K562 (cell line): ENCODE measurements around the gene FTSJ1. TPM values are rescaled to one million over a fixed set of nuclear protein-coding genes. Genes with fewer than 3 reads are reported as not detected.

Source experiments
- ARID1B ChIP-seq: fragments of 450-650 bp; IDR thresholded peaks from 2 replicates; pipeline ENCODE4 v1.6.1; 2016; ENCODE audit warnings: antibody characterized with exemption, mild to moderate bottlenecking, inconsistent platforms
- CAMTA2 ChIP-seq: fragments of 250-450 bp; sonication (Bioruptor Pico); conservative IDR thresholded peaks from 2 replicates; pipeline ENCODE4 v1.5.1; 2022
- CBFA2T3 ChIP-seq: fragments of 450-650 bp; IDR thresholded peaks from 2 replicates; pipeline ENCODE4 v1.6.1; 2017
- JUND ChIP-seq, 2 experiments: IDR thresholded peaks; 2 replicates in 1 of 2; 3 replicates in 1 of 2; pipeline ENCODE4 v1.6.1; 2011; ENCODE audit warnings: borderline replicate concordance in 2 of 2, low read depth in 2 of 2, low read length in 2 of 2, improper control_type of control experiment in 1 of 2, missing biosample characterization in 1 of 2, missing genetic modification characterization in 1 of 2, missing genetic modification reagents in 1 of 2
- KLF1 ChIP-seq: fragments of 450-650 bp; IDR thresholded peaks from 2 replicates; pipeline ENCODE4 v1.6.1; 2016; ENCODE audit warnings: missing genetic modification characterization, missing compliant biosample characterization
- NR2C2 ChIP-seq, 2 experiments: fragments of 200-800 bp in 1 of 2; sonication (Bioruptor generic) in 1 of 2; sonication (generic) in 1 of 2; formaldehyde crosslinking in 1 of 2; IDR thresholded peaks; 2 replicates each; pipeline versions ENCODE4 v1.6.1 to v1.8.0; 2016 to 2022; ENCODE audit warnings: mild to moderate bottlenecking in 1 of 2, missing compliant biosample characterization in 1 of 2, missing genetic modification characterization in 1 of 2, missing genetic modification reagents in 1 of 2
- NUFIP1 ChIP-seq: fragments of 450-650 bp; IDR thresholded peaks from 2 replicates; pipeline ENCODE4 v1.6.1; 2018; ENCODE audit not compliant: partially characterized antibody
- PRMT5 ChIP-seq: sonication (generic); formaldehyde crosslinking; IDR thresholded peaks from 2 replicates; pipeline ENCODE4 v1.5.0; 2020; ENCODE audit warnings: missing genetic modification reagents
- SMARCA4 ChIP-seq: fragments of 450-650 bp; IDR thresholded peaks from 2 replicates; pipeline ENCODE4 v1.6.1; 2016
- SMARCE1 ChIP-seq: fragments of 450-650 bp; IDR thresholded peaks from 2 replicates; pipeline ENCODE4 v1.7.1; 2016; ENCODE audit warnings: mild to moderate bottlenecking
- TAF9B ChIP-seq: fragments of 450-650 bp; IDR thresholded peaks from 2 replicates; pipeline ENCODE4 v1.6.1; 2018; ENCODE audit warnings: mild to moderate bottlenecking; ENCODE audit not compliant: partially characterized antibody
- YY1 ChIP-seq, 3 experiments: IDR thresholded peaks; 2 replicates each; pipeline ENCODE4 v1.6.1; 2011; ENCODE audit warnings: low read length in 2 of 3, mild to moderate bottlenecking in 2 of 3, moderate library complexity in 2 of 3, borderline replicate concordance in 1 of 3, control low read depth in 1 of 3, low read depth in 1 of 3; ENCODE audit not compliant: insufficient read depth in 3 of 3, insufficient replicate concordance in 2 of 3, control insufficient read depth in 1 of 3, insufficient read length in 1 of 3; ENCODE audit errors: extremely low read depth in 1 of 3
- ZKSCAN1 ChIP-seq: fragments of 150-350 bp; IDR thresholded peaks from 2 replicates; pipeline ENCODE4 v1.6.1; 2016; ENCODE audit warnings: low read depth, low read length
- ZKSCAN3 ChIP-seq: fragments of 250-450 bp; sonication (Bioruptor Pico); IDR thresholded peaks from 2 replicates; pipeline ENCODE4 v1.4.0; 2020
- ZNF311 ChIP-seq: fragments of 250-450 bp; sonication (Bioruptor Pico); IDR thresholded peaks from 2 replicates; pipeline ENCODE4 v1.4.0; 2020; ENCODE audit warnings: mild to moderate bottlenecking, moderate library complexity
- polyA plus RNA-seq, 8 experiments: library from polyadenylated mRNA; depleted of rRNA in 4 of 8; stranded (reverse) in 5 of 8; unstranded in 3 of 8; fragments of >200 nt; fragmentation: Nextera tagmentation in 2 of 8; fragmentation: Illumina TruSeq in 1 of 8; extraction: Ambion mirVana in 2 of 8; extraction: Trizol in 1 of 8; gene quantifications; 2 replicates each; pipeline versions ENCODE4 v1.2.1 to v1.2.3, GENCODE V29; 2011 to 2014; ENCODE audit warnings: inconsistent platforms in 1 of 8, missing spikeins in 1 of 8
- total RNA-seq, 7 experiments: library from RNA; depleted of rRNA in 6 of 7; stranded (reverse); fragments of >200 nt in 6 of 7; fragmentation: Illumina TruSeq in 2 of 7; extraction: Trizol in 2 of 7; gene quantifications; 2 replicates each; pipeline versions ENCODE4 v1.2.1 to v1.2.3, GENCODE V29; 2011 to 2021; ENCODE audit warnings: low replicate concordance in 1 of 7
- TF ChIP-seq, protein P1 (sequence below): fragments of 450-650 bp; IDR thresholded peaks from 2 replicates; pipeline ENCODE4 v1.6.1; 2017; ENCODE audit warnings: antibody characterized with exemption, mild to moderate bottlenecking
- TF ChIP-seq, protein P2 (sequence below): fragments of 450-650 bp; conservative IDR thresholded peaks from 2 replicates; pipeline ENCODE4 v1.6.1; 2016; ENCODE audit warnings: missing genetic modification characterization, low read depth, mild to moderate bottlenecking, missing compliant biosample characterization, moderate library complexity
- TF ChIP-seq, protein P3 (sequence below): fragments of 200-800 bp; sonication (Bioruptor generic); IDR thresholded peaks from 2 replicates; pipeline ENCODE4 v1.6.1; 2017; ENCODE audit warnings: missing genetic modification characterization, missing compliant biosample characterization
- TF ChIP-seq, protein P4 (sequence below): fragments of 450-650 bp; IDR thresholded peaks from one replicate; pipeline ENCODE4 v1.6.1; 2018; ENCODE audit warnings: mild to moderate bottlenecking, moderate library complexity; ENCODE audit not compliant: partially characterized antibody

Gene FTSJ1
- total and polyA plus RNA-seq, 9 of the 15 experiments (the other 6 are each of a cell fraction or from before 2014, with no cell fraction given) = 12.2 to 95.6 (median 71.6) TPM

- TF ChIP-seq, protein P1, sequence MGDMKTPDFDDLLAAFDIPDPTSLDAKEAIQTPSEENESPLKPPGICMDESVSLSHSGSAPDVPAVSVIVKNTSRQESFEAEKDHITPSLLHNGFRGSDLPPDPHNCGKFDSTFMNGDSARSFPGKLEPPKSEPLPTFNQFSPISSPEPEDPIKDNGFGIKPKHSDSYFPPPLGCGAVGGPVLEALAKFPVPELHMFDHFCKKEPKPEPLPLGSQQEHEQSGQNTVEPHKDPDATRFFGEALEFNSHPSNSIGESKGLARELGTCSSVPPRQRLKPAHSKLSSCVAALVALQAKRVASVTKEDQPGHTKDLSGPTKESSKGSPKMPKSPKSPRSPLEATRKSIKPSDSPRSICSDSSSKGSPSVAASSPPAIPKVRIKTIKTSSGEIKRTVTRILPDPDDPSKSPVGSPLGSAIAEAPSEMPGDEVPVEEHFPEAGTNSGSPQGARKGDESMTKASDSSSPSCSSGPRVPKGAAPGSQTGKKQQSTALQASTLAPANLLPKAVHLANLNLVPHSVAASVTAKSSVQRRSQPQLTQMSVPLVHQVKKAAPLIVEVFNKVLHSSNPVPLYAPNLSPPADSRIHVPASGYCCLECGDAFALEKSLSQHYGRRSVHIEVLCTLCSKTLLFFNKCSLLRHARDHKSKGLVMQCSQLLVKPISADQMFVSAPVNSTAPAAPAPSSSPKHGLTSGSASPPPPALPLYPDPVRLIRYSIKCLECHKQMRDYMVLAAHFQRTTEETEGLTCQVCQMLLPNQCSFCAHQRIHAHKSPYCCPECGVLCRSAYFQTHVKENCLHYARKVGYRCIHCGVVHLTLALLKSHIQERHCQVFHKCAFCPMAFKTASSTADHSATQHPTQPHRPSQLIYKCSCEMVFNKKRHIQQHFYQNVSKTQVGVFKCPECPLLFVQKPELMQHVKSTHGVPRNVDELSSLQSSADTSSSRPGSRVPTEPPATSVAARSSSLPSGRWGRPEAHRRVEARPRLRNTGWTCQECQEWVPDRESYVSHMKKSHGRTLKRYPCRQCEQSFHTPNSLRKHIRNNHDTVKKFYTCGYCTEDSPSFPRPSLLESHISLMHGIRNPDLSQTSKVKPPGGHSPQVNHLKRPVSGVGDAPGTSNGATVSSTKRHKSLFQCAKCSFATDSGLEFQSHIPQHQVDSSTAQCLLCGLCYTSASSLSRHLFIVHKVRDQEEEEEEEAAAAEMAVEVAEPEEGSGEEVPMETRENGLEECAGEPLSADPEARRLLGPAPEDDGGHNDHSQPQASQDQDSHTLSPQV = peak; percentile 76
- TF ChIP-seq CAMTA2 (no peak), ZKSCAN3 (CRISPR knock-in tag) (no peak), SMARCA4 (peak; percentile 69), SMARCE1 (peak; percentile 52), ZNF311 (CRISPR knock-in tag) (no peak), CBFA2T3 (peak; percentile 43), JUND (IDR thresholded peaks at IDR 0.05; ENCODE audit: borderline replicate concordance, low read depth, low read length) (peak; percentile 87), JUND (tag; IDR thresholded peaks at IDR 0.05; ENCODE audit: borderline replicate concordance, low read depth, low read length) (peak; percentile 78; the same call in 2 of the 3 replicates), YY1 (IDR thresholded peaks at IDR 0.05; ENCODE audit: borderline replicate concordance in 1 of 3, control insufficient read depth in 1 of 3, extremely low read depth in 1 of 3, insufficient read depth in 3 of 3, insufficient read length in 1 of 3, insufficient replicate concordance in 2 of 3, low read depth in 1 of 3, low read length in 2 of 3) (peak in 2 of 3 experiments; percentile 32 to 79), ARID1B (peak; percentile 64), TAF9B (peak; percentile 21), PRMT5 (CRISPR knock-in tag) (no peak), NR2C2 (CRISPR knock-in tag; IDR thresholded peaks at IDR 0.05) (no peak), NR2C2 (tag; IDR thresholded peaks at IDR 0.05) (peak; percentile 18; the same call in 1 of the 2 replicates), NUFIP1 (peak; percentile 25), KLF1 (tag) (no peak), ZKSCAN1 (peak; percentile 57; the same call in 1 of the 2 replicates)
- TF ChIP-seq, protein P2, sequence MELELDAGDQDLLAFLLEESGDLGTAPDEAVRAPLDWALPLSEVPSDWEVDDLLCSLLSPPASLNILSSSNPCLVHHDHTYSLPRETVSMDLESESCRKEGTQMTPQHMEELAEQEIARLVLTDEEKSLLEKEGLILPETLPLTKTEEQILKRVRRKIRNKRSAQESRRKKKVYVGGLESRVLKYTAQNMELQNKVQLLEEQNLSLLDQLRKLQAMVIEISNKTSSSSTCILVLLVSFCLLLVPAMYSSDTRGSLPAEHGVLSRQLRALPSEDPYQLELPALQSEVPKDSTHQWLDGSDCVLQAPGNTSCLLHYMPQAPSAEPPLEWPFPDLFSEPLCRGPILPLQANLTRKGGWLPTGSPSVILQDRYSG = no peak; the same call in 1 of the 2 replicates
- TF ChIP-seq, protein P3, sequence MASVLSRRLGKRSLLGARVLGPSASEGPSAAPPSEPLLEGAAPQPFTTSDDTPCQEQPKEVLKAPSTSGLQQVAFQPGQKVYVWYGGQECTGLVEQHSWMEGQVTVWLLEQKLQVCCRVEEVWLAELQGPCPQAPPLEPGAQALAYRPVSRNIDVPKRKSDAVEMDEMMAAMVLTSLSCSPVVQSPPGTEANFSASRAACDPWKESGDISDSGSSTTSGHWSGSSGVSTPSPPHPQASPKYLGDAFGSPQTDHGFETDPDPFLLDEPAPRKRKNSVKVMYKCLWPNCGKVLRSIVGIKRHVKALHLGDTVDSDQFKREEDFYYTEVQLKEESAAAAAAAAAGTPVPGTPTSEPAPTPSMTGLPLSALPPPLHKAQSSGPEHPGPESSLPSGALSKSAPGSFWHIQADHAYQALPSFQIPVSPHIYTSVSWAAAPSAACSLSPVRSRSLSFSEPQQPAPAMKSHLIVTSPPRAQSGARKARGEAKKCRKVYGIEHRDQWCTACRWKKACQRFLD = peak; percentile 20; the same call in 1 of the 2 replicates
- TF ChIP-seq, protein P4, sequence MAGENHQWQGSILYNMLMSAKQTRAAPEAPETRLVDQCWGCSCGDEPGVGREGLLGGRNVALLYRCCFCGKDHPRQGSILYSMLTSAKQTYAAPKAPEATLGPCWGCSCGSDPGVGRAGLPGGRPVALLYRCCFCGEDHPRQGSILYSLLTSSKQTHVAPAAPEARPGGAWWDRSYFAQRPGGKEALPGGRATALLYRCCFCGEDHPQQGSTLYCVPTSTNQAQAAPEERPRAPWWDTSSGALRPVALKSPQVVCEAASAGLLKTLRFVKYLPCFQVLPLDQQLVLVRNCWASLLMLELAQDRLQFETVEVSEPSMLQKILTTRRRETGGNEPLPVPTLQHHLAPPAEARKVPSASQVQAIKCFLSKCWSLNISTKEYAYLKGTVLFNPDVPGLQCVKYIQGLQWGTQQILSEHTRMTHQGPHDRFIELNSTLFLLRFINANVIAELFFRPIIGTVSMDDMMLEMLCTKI = no peak
Observed at GRCh38 chrX:48531358-48531959, 55.5 kb downstream of the FTSJ1 start (continued).
